GM12878 (cell line): Measurements from ENCODE around the gene GLB1L. TPM values are rescaled to one million over a fixed set of nuclear protein-coding genes. Genes with fewer than 3 reads are reported as not detected.

Source experiments
- CBX5 ChIP-seq: sonication (generic); IDR thresholded peaks from 2 replicates; pipeline ENCODE4 v1.6.1; 2016; ENCODE audit warnings: low read depth, moderate library complexity, mild to moderate bottlenecking, inconsistent platforms
- ELK1 ChIP-seq: IDR thresholded peaks from 2 replicates; pipeline ENCODE4 v1.6.1; 2012; ENCODE audit warnings: low read depth, low read length, improper control_type of control experiment
- ETV6 ChIP-seq, 2 experiments: fragments of 450-650 bp in 1 of 2; IDR thresholded peaks in 1 of 2; conservative IDR thresholded peaks in 1 of 2; 2 replicates each; pipeline ENCODE4 v1.6.1; 2014; ENCODE audit warnings: antibody characterized with exemption in 1 of 2, borderline replicate concordance in 1 of 2, low read depth in 1 of 2, mild to moderate bottlenecking in 1 of 2, moderate library complexity in 1 of 2
- IRF4 ChIP-seq: IDR thresholded peaks from 2 replicates; pipeline ENCODE4 v1.6.1; 2011; ENCODE audit warnings: low read depth, low read length
- MAX ChIP-seq: IDR thresholded peaks from 2 replicates; pipeline ENCODE4 v1.6.1; 2012; ENCODE audit warnings: low read depth, low read length, improper control_type of control experiment
- MEF2B ChIP-seq: fragments of 450-650 bp; IDR thresholded peaks from 2 replicates; pipeline ENCODE4 v1.6.1; 2018; ENCODE audit warnings: mild to moderate bottlenecking, moderate library complexity; ENCODE audit not compliant: partially characterized antibody, poor library complexity, severe bottlenecking
- MTA3 ChIP-seq: IDR thresholded peaks from 2 replicates; pipeline ENCODE4 v1.6.1; 2012; ENCODE audit warnings: low read length, inconsistent platforms, borderline replicate concordance
- NBN ChIP-seq: fragments of 450-650 bp; IDR thresholded peaks from 2 replicates; pipeline ENCODE4 v1.6.1; 2016
- PKNOX1 ChIP-seq: fragments of 450-650 bp; IDR thresholded peaks from 2 replicates; pipeline ENCODE4 v1.6.1; 2016; ENCODE audit warnings: mild to moderate bottlenecking
- POLR2AphosphoS2 ChIP-seq: IDR thresholded peaks from 2 replicates; pipeline ENCODE4 v1.6.1; 2011; ENCODE audit warnings: low read depth, mild to moderate bottlenecking, low read length, improper control_type of control experiment, moderate library complexity
- RCOR1 ChIP-seq: conservative IDR thresholded peaks from 2 replicates; pipeline ENCODE4 v1.6.1; 2012; ENCODE audit warnings: low read depth, low read length, improper control_type of control experiment
- RELB ChIP-seq: fragments of 450-650 bp; IDR thresholded peaks from 2 replicates; pipeline ENCODE4 v1.6.1; 2017; ENCODE audit warnings: low read depth, mild to moderate bottlenecking, moderate library complexity
- SIN3A ChIP-seq: IDR thresholded peaks from 2 replicates; pipeline ENCODE4 v1.6.1; 2012; ENCODE audit warnings: low read depth, low read length, improper control_type of control experiment
- SMC3 ChIP-seq: IDR thresholded peaks from 2 replicates; pipeline ENCODE4 v1.6.1; 2011; ENCODE audit warnings: low read length, improper control_type of control experiment, borderline replicate concordance
- SREBF2 ChIP-seq: IDR thresholded peaks from 2 replicates; pipeline ENCODE4 v1.6.1; 2012; ENCODE audit warnings: mild to moderate bottlenecking, low read length
- TARDBP ChIP-seq: IDR thresholded peaks from 2 replicates; pipeline ENCODE4 v1.6.1; 2016; ENCODE audit warnings: borderline replicate concordance
- YY1 ChIP-seq: IDR thresholded peaks from 2 replicates; pipeline ENCODE4 v1.6.1; 2011; ENCODE audit warnings: low read depth, mild to moderate bottlenecking, low read length
- ZBTB4 ChIP-seq: fragments of 450-650 bp; formaldehyde crosslinking; IDR thresholded peaks from 2 replicates; pipeline ENCODE4 v1.4.0; 2022; ENCODE audit warnings: mild to moderate bottlenecking, moderate library complexity
- ZZZ3 ChIP-seq: IDR thresholded peaks from 2 replicates; pipeline ENCODE4 v1.6.1; 2011; ENCODE audit warnings: low read depth; ENCODE audit not compliant: control insufficient read depth, insufficient read length
- polyA plus RNA-seq, 11 experiments: library from polyadenylated mRNA; depleted of rRNA in 4 of 11; unstranded in 6 of 11; stranded (reverse) in 5 of 11; fragments of >200 nt; fragmentation: Nextera tagmentation in 4 of 11; fragmentation: Illumina TruSeq in 1 of 11; extraction: Ambion mirVana in 4 of 11; extraction: Trizol in 1 of 11; gene quantifications; 1 replicate in 1 of 11; 2 replicates in 10 of 11; pipeline versions ENCODE4 v1.2.1 to v1.2.3, GENCODE V29; 2011 to 2016; ENCODE audit warnings: inconsistent platforms in 2 of 11, missing spikeins in 2 of 11, low read depth in 1 of 11
- total RNA-seq, 4 experiments: library from RNA; depleted of rRNA in 3 of 4; stranded (reverse); fragments of >200 nt in 3 of 4; fragmentation: Illumina TruSeq in 1 of 4; extraction: Trizol in 1 of 4; gene quantifications; 2 replicates each; pipeline versions ENCODE4 v1.2.1 to v1.2.3, GENCODE V29; 2013 to 2021

The GLB1L gene
- total and polyA plus RNA-seq, 10 of the 15 experiments (the other 5 are each of a cell fraction or from before 2014, with no cell fraction given), result 0.29 to 4.6 (median 2.7) TPM

- TF ChIP-seq RCOR1 (no peak; the same call in 1 of the 2 replicates), SIN3A (peak; percentile 74), MAX (peak; percentile 67), POLR2AphosphoS2 (peak; percentile 78), SREBF2 (no peak), MEF2B (peak; percentile 97), YY1 (0 out of 2 replicates have a peak, but pooled peaks have one; percentile 47), MTA3 (no peak), ETV6 (conservative IDR thresholded peaks at IDR 0.05 in 1 of 2, IDR thresholded peaks at IDR 0.05 in 1 of 2; ENCODE audit: borderline replicate concordance in 1 of 2, low read depth in 1 of 2) (no peak), CBX5 (no peak), ZZZ3 (no peak), PKNOX1 (no peak), IRF4 (peak; percentile 20; the same call in 1 of the 2 replicates), RELB (no peak), NBN (0 out of 2 replicates have a peak, but pooled peaks have one; percentile 15), ELK1 (0 out of 2 replicates have a peak, but pooled peaks have one; percentile 37), TARDBP (peak; percentile 57; the same call in 1 of the 2 replicates), SMC3 (no peak), ZBTB4 (CRISPR knock-in tag) (no peak)
Observed at GRCh38 chr2:219279151-219279915, 34.1 kb upstream of the GLB1L start, which contains the start of gene DNAJB2 (continued).
